HUES48 (cell line): Measurements from ENCODE around the gene LHX1.
A peak's percentile ranks its signal among the peaks of the same experiment; 100 is the strongest.

Experiments
- H3K27ac ChIP-seq: one replicate; pipeline ENCODE4 v1.7.0; 2013; ENCODE audit warnings: low read depth, low read length, inconsistent platforms
- H3K27me3 ChIP-seq: 2 replicates; pipeline ENCODE4 v1.6.1; 2013; ENCODE audit warnings: mild to moderate bottlenecking, low read length; ENCODE audit not compliant: control insufficient read depth, insufficient read depth
- H3K36me3 ChIP-seq: 2 replicates; pipeline ENCODE4 v1.6.1; 2013; ENCODE audit warnings: low read length; ENCODE audit not compliant: control insufficient read depth, insufficient read depth
- H3K4me1 ChIP-seq: 2 replicates; pipeline ENCODE4 v1.6.1; 2013; ENCODE audit warnings: mild to moderate bottlenecking, low read length; ENCODE audit not compliant: control insufficient read depth, insufficient read depth
- H3K4me3 ChIP-seq: 2 replicates; pipeline ENCODE4 v1.5.1; 2013; ENCODE audit warnings: mild to moderate bottlenecking, low read depth, low read length
- H3K9ac ChIP-seq: 2 replicates; pipeline ENCODE4 v1.6.1; 2013; ENCODE audit warnings: mild to moderate bottlenecking, low read depth, low read length, moderate library complexity
- H3K9me3 ChIP-seq: 2 replicates; pipeline ENCODE4 v1.6.1; 2013; ENCODE audit warnings: low read length; ENCODE audit not compliant: control insufficient read depth, insufficient read depth

The LHX1 gene

GRCh38 chr17:36923814-36924221, 13.5 kb upstream of the LHX1 start:
- Histone ChIP-seq H3K27me3 (peaks cover 37% of the 10 kb centered on the region), H3K9ac (no peak overlapping the region), H3K36me3 (no peaks in the 10 kb centered on the region), H3K4me1 (peaks cover 48% of the 10 kb centered on the region), H3K27ac (no peak overlapping the region), H3K4me3 (no peak overlapping the region), H3K9me3 (no peaks in the 10 kb centered on the region)

- Histone ChIP-seq H3K9me3 (no peaks in the 10 kb centered on the region), H3K27ac (no peak overlapping the region), H3K36me3 (no peaks in the 10 kb centered on the region), H3K27me3 (peaks cover 57% of the 10 kb centered on the region), H3K4me1 (peaks cover 38% of the 10 kb centered on the region), H3K9ac (no peak overlapping the region), H3K4me3 (no peak overlapping the region)
Measured at GRCh38 chr17:36926226-36926625, 11.0 kb upstream of the LHX1 start.

- Histone ChIP-seq H3K27me3 (peaks cover 62% of the 10 kb centered on the region), H3K4me3 (no peak overlapping the region), H3K9ac (no peak overlapping the region), H3K36me3 (no peaks in the 10 kb centered on the region), H3K27ac (no peak overlapping the region), H3K9me3 (no peaks in the 10 kb centered on the region), H3K4me1 (peaks cover 36% of the 10 kb centered on the region)
Measured at GRCh38 chr17:36926701-36927100, 10.6 kb upstream of the LHX1 start.

GRCh38 chr17:36928471-36929345, 8.6 kb upstream of the LHX1 start:
- H3K4me3 ChIP-seq: 0 out of 2 replicates have a peak overlapping the region, but pooled peaks have one; percentile 12
- H3K9me3 ChIP-seq: no peaks in the 10 kb centered on the region
- H3K27me3 ChIP-seq: peaks cover 75% of the 10 kb centered on the region
- no peaks in the 10 kb centered on the region for H3K36me3 ChIP-seq
- peaks cover 45% of the 10 kb centered on the region for H3K4me1 ChIP-seq
- no peak overlapping the region for H3K27ac ChIP-seq
- no peak overlapping the region for H3K9ac ChIP-seq

GRCh38 chr17:36929851-36930582, 7.3 kb upstream of the LHX1 start:
- no peaks in the 10 kb centered on the region for H3K9me3 ChIP-seq
- no peak overlapping the region for H3K4me3 ChIP-seq
- no peak overlapping the region for H3K9ac ChIP-seq
- H3K36me3 ChIP-seq: no peaks in the 10 kb centered on the region
- peaks cover 56% of the 10 kb centered on the region for H3K4me1 ChIP-seq
- no peak overlapping the region for H3K27ac ChIP-seq
- peaks cover 88% of the 10 kb centered on the region for H3K27me3 ChIP-seq

GRCh38 chr17:36930583-36930900, 6.7 kb upstream of the LHX1 start:
- H3K4me1 ChIP-seq: peaks cover 61% of the 10 kb centered on the region
- H3K27me3 ChIP-seq: peaks cover 94% of the 10 kb centered on the region
- no peaks in the 10 kb centered on the region for H3K36me3 ChIP-seq
- no peak overlapping the region for H3K4me3 ChIP-seq
- H3K27ac ChIP-seq: no peak overlapping the region
- no peak overlapping the region for H3K9ac ChIP-seq
- H3K9me3 ChIP-seq: no peaks in the 10 kb centered on the region

GRCh38 chr17:36931096-36931696, 6.1 kb upstream of the LHX1 start:
- Histone ChIP-seq H3K9ac (no peak overlapping the region), H3K4me1 (peaks cover 63% of the 10 kb centered on the region), H3K27ac (no peak overlapping the region), H3K4me3 (no peak overlapping the region), H3K9me3 (no peaks in the 10 kb centered on the region), H3K27me3 (peaks cover 97% of the 10 kb centered on the region), H3K36me3 (no peaks in the 10 kb centered on the region)

GRCh38 chr17:36931697-36932382, 5.4 kb upstream of the LHX1 start:
- no peak overlapping the region for H3K9ac ChIP-seq
- no peaks in the 10 kb centered on the region for H3K36me3 ChIP-seq
- H3K27me3 ChIP-seq: peaks cover 100% of the 10 kb centered on the region
- H3K4me3 ChIP-seq: no peak overlapping the region
- peaks cover 63% of the 10 kb centered on the region for H3K4me1 ChIP-seq
- H3K27ac ChIP-seq: no peak overlapping the region
- no peaks in the 10 kb centered on the region for H3K9me3 ChIP-seq

GRCh38 chr17:36932383-36932693, 4.9 kb upstream of the LHX1 start:
- Histone ChIP-seq H3K9me3 (no peaks in the 10 kb centered on the region), H3K4me3 (no peak overlapping the region), H3K36me3 (no peaks in the 10 kb centered on the region), H3K27me3 (peaks cover 100% of the 10 kb centered on the region), H3K27ac (no peak overlapping the region), H3K4me1 (peaks cover 63% of the 10 kb centered on the region), H3K9ac (no peak overlapping the region)

GRCh38 chr17:36932694-36933511, 4.4 kb upstream of the LHX1 start:
- H3K36me3 ChIP-seq: no peaks in the 10 kb centered on the region
- peaks cover 100% of the 10 kb centered on the region for H3K27me3 ChIP-seq
- no peak overlapping the region for H3K27ac ChIP-seq
- H3K9ac ChIP-seq: no peak overlapping the region
- H3K9me3 ChIP-seq: no peaks in the 10 kb centered on the region
- peaks cover 59% of the 10 kb centered on the region for H3K4me1 ChIP-seq
- peak overlapping the region; percentile 33; the same call in 1 of the 2 replicates for H3K4me3 ChIP-seq
